WERI-Rb-1 (cell line): ENCODE results near the gene GTF2H2C_2.
"Not testable (repeated sequence)": the region's sequence is repeated elsewhere in the genome, so short reads cannot be mapped to it uniquely, and the experiment has no call there.

Experiments used
- DNase-seq: peaks from one replicate; pipeline ENCODE4 v3.0.0-alpha.2; 2020
- H3K27ac ChIP-seq: fragments of 250-450 bp; sonication (Bioruptor Pico); 2 replicates; pipeline ENCODE4 v1.5.1; 2020; ENCODE audit warnings: mild to moderate bottlenecking, moderate library complexity
- H3K27me3 ChIP-seq: fragments of 250-450 bp; sonication (Bioruptor Pico); 2 replicates; pipeline ENCODE4 v1.5.1; 2021; ENCODE audit warnings: mild to moderate bottlenecking, low read depth, moderate library complexity; ENCODE audit not compliant: insufficient read depth, severe bottlenecking
- H3K36me3 ChIP-seq: fragments of 250-450 bp; sonication (Bioruptor Pico); 2 replicates; pipeline ENCODE4 v1.5.1; 2020; ENCODE audit warnings: mild to moderate bottlenecking, moderate library complexity
- H3K4me3 ChIP-seq: 2 replicates; pipeline ENCODE4 v1.5.1; 2011; ENCODE audit warnings: low read depth, mild to moderate bottlenecking, control low read depth, low read length
- H3K9me3 ChIP-seq: fragments of 250-450 bp; sonication (Bioruptor Pico); 2 replicates; pipeline ENCODE4 v1.5.1; 2021; ENCODE audit warnings: mild to moderate bottlenecking, moderate library complexity; ENCODE audit not compliant: severe bottlenecking

The GTF2H2C_2 gene

DNA sequence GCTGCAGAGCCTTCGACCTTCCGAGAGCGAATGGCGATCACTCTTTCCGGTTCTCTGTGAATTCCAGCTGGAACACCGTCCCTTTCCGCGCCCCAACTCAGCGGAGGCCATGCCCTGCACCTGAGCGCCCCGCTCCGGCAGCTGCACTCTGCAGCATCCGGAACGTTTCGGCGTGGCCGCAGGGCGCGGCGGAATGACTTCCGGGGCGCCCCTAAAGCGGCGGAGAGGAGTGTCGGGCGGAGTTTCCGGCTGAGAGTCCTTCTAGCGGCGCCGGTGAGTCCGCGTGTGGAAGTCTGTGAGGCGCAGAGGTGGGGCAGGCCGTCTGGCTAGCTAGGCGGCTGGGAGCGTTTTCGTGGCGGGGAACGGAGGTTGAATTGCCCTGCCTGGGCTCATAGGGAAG lies at the start of gene GTF2H2C_2:
Gene GTF2H2C_2 (plus strand): TSS at position 252 of the 400 bp plus-strand sequence.
- not testable (repeated sequence) for H3K4me3 ChIP-seq, DNase-seq, H3K27me3 ChIP-seq, H3K27ac ChIP-seq, H3K36me3 ChIP-seq, H3K9me3 ChIP-seq

- H3K27ac ChIP-seq: 0 out of 2 replicates have a peak overlapping the region, but pooled peaks have one; percentile 52
- not testable (repeated sequence) for H3K9me3 ChIP-seq, H3K27me3 ChIP-seq, H3K36me3 ChIP-seq
- peak overlapping the region; percentile 42 for H3K4me3 ChIP-seq
- peak; percentile 65 for DNase-seq
Measured at GRCh38 chr5:70400984-70401686, 14.0 kb upstream of the GTF2H2C_2 start.

DNA sequence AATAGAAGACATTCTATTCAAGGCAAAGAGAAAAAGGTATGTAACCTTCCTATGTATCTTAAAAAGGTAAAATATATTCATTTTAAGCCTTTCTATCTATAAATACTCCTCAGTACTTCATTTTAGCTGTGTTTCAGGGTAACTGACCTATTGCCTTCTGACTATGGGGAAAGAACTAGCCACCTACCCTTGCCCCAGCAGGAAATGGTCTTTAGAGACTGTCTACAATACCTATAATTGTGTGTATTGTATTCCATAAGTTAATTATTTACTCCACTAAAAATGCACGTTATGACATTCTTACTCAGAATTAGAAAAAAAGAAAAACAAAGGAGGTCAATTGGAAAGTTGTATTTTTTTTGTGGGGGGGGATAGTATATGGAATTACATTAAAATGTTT lies 6.2 kb downstream of the GTF2H2C_2 start:
- H3K4me3 ChIP-seq, H3K27me3 ChIP-seq, H3K36me3 ChIP-seq, H3K9me3 ChIP-seq, H3K27ac ChIP-seq, DNase-seq: not testable (repeated sequence)

- DNase-seq, H3K27ac ChIP-seq, H3K4me3 ChIP-seq, H3K27me3 ChIP-seq, H3K36me3 ChIP-seq, H3K9me3 ChIP-seq: not testable (repeated sequence)
Measured at GRCh38 chr5:70423215-70423614, 8.0 kb downstream of the GTF2H2C_2 start.

- not testable (repeated sequence) for DNase-seq, H3K4me3 ChIP-seq, H3K36me3 ChIP-seq, H3K9me3 ChIP-seq, H3K27me3 ChIP-seq, H3K27ac ChIP-seq
Measured at GRCh38 chr5:70438518-70438917, 23.4 kb downstream of the GTF2H2C_2 start.

GRCh38 chr5:70449565-70449964 lies 34.4 kb downstream of the GTF2H2C_2 start:
- DNase-seq: not testable (repeated sequence)

GRCh38 chr5:70451249-70451984 lies 36.2 kb downstream of the GTF2H2C_2 start:
- H3K36me3 ChIP-seq, H3K4me3 ChIP-seq, H3K27ac ChIP-seq, H3K27me3 ChIP-seq, DNase-seq, H3K9me3 ChIP-seq: not testable (repeated sequence)

More at GRCh38 chr5:70449565-70449964, 34.4 kb downstream of the GTF2H2C_2 start:
- not testable (repeated sequence) for H3K36me3 ChIP-seq, H3K27me3 ChIP-seq, H3K4me3 ChIP-seq, H3K27ac ChIP-seq, H3K9me3 ChIP-seq

- H3K27me3 ChIP-seq, H3K4me3 ChIP-seq, H3K36me3 ChIP-seq, H3K27ac ChIP-seq, H3K9me3 ChIP-seq, DNase-seq: not testable (repeated sequence)
Measured at GRCh38 chr5:70457093-70457492, 41.9 kb downstream of the GTF2H2C_2 start.

- H3K27me3 ChIP-seq, H3K4me3 ChIP-seq, H3K9me3 ChIP-seq, H3K27ac ChIP-seq, H3K36me3 ChIP-seq: not testable (repeated sequence)
- DNase-seq: peak; percentile 3
Measured at GRCh38 chr5:70459188-70459587, 44.0 kb downstream of the GTF2H2C_2 start.

- not testable (repeated sequence) for H3K27ac ChIP-seq, H3K36me3 ChIP-seq, DNase-seq, H3K27me3 ChIP-seq, H3K4me3 ChIP-seq, H3K9me3 ChIP-seq
Measured at GRCh38 chr5:70461984-70462383, 46.8 kb downstream of the GTF2H2C_2 start.

DNA sequence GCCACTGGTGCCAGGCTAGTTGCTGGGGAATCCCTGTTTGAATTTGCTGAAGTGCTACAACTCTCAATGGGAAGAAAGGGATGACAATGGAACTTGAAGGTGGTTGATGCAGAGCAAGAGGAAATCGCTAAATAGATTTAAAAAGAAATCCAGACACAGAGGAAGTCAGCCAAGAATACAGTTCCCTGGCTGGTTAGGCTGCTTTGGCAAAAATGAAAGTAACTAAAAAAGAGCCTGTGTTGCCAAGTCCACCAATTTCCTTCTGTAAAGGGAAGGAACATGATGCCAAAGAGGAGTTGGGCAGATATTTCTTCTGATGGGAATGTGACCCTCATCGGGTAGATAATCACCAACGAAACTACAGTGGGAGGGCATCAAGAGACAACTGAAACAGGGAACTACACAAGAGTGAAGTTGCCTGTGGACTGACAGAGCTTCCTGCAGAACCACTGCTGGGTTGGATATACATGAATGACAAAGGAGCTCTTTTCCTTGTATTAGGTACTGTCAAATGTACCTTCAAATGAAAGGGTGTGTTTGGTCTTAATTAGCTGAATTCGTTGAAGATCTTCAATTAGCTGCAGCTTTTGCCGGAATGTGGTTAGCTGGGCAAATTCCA lies 49.0 kb downstream of the GTF2H2C_2 start:
- H3K9me3 ChIP-seq, H3K27ac ChIP-seq, H3K36me3 ChIP-seq, H3K4me3 ChIP-seq, DNase-seq, H3K27me3 ChIP-seq: not testable (repeated sequence)

DNA sequence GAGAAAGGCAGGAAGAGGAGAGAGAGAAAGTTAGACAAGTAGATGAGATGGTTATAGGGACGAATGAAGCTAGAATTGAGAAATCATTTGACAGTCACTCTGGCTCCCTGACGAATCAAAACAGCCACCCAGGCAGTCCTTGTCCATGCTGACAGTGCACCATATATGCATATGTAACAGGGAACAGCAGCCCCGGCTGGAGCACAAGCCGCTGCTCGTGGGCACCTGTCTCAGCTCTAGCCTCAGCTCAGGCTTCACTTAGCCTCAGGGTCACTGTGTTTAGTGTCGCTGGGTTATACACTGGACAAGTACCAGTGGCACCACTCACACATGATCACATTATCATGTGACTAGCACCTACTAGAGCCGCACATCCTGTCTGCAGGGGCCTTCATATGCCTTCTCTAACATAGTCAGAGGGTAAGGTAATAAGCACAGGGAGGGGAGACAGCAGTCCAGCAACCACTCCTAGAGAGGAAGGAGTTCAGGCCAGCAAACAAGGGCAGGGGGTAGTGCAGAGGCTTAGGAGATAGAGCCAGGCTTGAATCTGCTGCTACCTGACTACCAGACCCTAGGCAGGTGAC lies 54.9 kb downstream of the GTF2H2C_2 start:
- not testable (repeated sequence) for DNase-seq, H3K4me3 ChIP-seq, H3K27me3 ChIP-seq, H3K36me3 ChIP-seq, H3K9me3 ChIP-seq, H3K27ac ChIP-seq
